ENCODE measurements around the gene ANKRD22. TPM values are rescaled to one million over a fixed set of nuclear protein-coding genes. Genes with fewer than 3 reads are reported as not detected.

The ANKRD22 gene
- total and polyA plus RNA-seq, 10 of the 15 experiments (the other 5 are each of a cell fraction or from before 2014, with no cell fraction given), result 0.30 to 1.3 (median 0.71) TPM

DNA sequence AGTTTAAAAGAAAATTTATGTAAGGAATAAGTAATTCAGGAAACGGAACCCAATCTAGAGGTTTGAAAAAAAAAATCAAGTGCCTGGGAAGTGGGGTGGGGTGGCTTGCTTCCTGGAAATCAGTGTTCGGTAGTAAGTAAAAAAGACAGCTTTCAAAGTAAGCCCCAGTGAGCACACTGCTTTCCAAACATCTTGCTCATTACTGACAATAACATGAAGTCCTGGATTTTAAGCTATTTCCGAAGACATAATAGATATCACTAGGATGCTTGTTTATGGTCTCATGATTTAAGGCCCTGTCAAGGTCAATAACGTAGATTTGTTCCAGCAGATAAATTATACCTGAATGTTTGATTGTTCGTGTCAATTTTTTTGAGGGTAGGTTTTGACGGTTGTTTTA is 29.7 kb upstream of the ANKRD22 start:
- Histone ChIP-seq H3K9me3 (replicated peaks; ENCODE audit: control insufficient read depth, insufficient read depth, low read length) (no peaks in the 10 kb centered on the region), H3K36me3 (ENCODE audit: control insufficient read depth in 2 of 2, insufficient read depth in 2 of 2, low read length in 1 of 2) (no peaks in the 10 kb centered on the region), H3K4me2 (ENCODE audit: control insufficient read depth, insufficient read depth) (peak overlapping the region; percentile 87), H3K9ac (ENCODE audit: control insufficient read depth, insufficient read depth, low read length) (peak overlapping the region; percentile 79), H3K4me1 (ENCODE audit: control insufficient read depth, insufficient read depth, low read length) (peaks cover 23% of the 10 kb centered on the region), H3K79me2 (ENCODE audit: control insufficient read depth, insufficient read depth, low read length) (peaks cover 63% of the 10 kb centered on the region), H3K27ac (ENCODE audit: control insufficient read depth, insufficient read depth) (peak overlapping the region; percentile 82), H4K20me1 (ENCODE audit: control insufficient read depth, insufficient read depth) (no peaks in the 10 kb centered on the region), H3K4me3 (peak overlapping the region; percentile 89), H3K27me3 (replicated peaks in 1 of 2; ENCODE audit: control insufficient read depth in 2 of 2, insufficient read depth in 2 of 2, low read length in 1 of 2) (no peaks in the 10 kb centered on the region), H2AFZ (ENCODE audit: control insufficient read depth, low read depth, low read length) (no peak overlapping the region; the same call in 1 of the 2 replicates)
- ChIA-PET RAD21 (ENCODE audit: unreplicated experiment) (interaction anchor here (0.9 to 13.0 kb wide), 9 partner anchors 14 to 487 kb away, joined by 3 to 249 read pairs (median 5); partner anchors contain the start of gene FAS), SMC1A (ENCODE audit: uncharacterized antibody, unreplicated experiment) (interaction anchor here (0.7 to 12.6 kb wide), 8 partner anchors 12 to 112 kb away, joined by 3 to 329 read pairs (median 30); partner anchors contain the start of gene FAS), POLR2A (interaction anchor here (1.2 to 13.1 kb wide), 6 partner anchors 10 to 115 kb away, joined by 3 to 248 read pairs (median 6); partner anchors contain the start of gene FAS), CTCF (interaction anchor here (1.8 to 9.8 kb wide), 7 partner anchors 19 to 112 kb away, joined by 5 to 72 read pairs (median 13); no protein-coding TSS in a partner anchor)
- intact Hi-C loops (cut with micrococcal nuclease; ENCODE audit: unreplicated experiment) (loop anchor here (2.0 to 10.0 kb wide), 4 partner anchors 19 to 533 kb away; partner anchors contain the start of genes FAS and IFIT5), in situ Hi-C loops (cut with MboI) (no loop called here)
- no peak for ATAC-seq
- no peak for FAIRE-seq
- under 1% methylated on average over 6 of the region's 6 CpGs for WGBS (ENCODE audit: insufficient coverage, insufficient replicate concordance, low lambda C conversion rate, missing lambda C conversion rate)
- no peak for DNase-seq (ENCODE audit: low read depth, low spot score)
- BruUV-seq (replicated peaks), result TSS peak; percentile 77
- TF ChIP-seq STAT3 (IDR thresholded peaks at IDR 0.05; ENCODE audit: low read depth, low read length) (no peak), NR2F1 (conservative IDR thresholded peaks at IDR 0.05) (no peak), KLF5 (IDR thresholded peaks at IDR 0.05; ENCODE audit: partially characterized antibody) (no peak), NR2C2 (IDR thresholded peaks at IDR 0.05; ENCODE audit: borderline replicate concordance, control insufficient read depth, insufficient read length, low read depth) (no peak), CBFB (IDR thresholded peaks at IDR 0.05; ENCODE audit: low read depth) (no peak), CHD4 (IDR thresholded peaks at IDR 0.05) (no peak), TCF7 (IDR thresholded peaks at IDR 0.05; ENCODE audit: borderline replicate concordance) (no peak), EGR1 (IDR thresholded peaks at IDR 0.05; ENCODE audit: borderline replicate concordance in 1 of 2, low read depth in 2 of 2, low read length in 2 of 2) (no peak)
- TF ChIP-seq, protein P1, sequence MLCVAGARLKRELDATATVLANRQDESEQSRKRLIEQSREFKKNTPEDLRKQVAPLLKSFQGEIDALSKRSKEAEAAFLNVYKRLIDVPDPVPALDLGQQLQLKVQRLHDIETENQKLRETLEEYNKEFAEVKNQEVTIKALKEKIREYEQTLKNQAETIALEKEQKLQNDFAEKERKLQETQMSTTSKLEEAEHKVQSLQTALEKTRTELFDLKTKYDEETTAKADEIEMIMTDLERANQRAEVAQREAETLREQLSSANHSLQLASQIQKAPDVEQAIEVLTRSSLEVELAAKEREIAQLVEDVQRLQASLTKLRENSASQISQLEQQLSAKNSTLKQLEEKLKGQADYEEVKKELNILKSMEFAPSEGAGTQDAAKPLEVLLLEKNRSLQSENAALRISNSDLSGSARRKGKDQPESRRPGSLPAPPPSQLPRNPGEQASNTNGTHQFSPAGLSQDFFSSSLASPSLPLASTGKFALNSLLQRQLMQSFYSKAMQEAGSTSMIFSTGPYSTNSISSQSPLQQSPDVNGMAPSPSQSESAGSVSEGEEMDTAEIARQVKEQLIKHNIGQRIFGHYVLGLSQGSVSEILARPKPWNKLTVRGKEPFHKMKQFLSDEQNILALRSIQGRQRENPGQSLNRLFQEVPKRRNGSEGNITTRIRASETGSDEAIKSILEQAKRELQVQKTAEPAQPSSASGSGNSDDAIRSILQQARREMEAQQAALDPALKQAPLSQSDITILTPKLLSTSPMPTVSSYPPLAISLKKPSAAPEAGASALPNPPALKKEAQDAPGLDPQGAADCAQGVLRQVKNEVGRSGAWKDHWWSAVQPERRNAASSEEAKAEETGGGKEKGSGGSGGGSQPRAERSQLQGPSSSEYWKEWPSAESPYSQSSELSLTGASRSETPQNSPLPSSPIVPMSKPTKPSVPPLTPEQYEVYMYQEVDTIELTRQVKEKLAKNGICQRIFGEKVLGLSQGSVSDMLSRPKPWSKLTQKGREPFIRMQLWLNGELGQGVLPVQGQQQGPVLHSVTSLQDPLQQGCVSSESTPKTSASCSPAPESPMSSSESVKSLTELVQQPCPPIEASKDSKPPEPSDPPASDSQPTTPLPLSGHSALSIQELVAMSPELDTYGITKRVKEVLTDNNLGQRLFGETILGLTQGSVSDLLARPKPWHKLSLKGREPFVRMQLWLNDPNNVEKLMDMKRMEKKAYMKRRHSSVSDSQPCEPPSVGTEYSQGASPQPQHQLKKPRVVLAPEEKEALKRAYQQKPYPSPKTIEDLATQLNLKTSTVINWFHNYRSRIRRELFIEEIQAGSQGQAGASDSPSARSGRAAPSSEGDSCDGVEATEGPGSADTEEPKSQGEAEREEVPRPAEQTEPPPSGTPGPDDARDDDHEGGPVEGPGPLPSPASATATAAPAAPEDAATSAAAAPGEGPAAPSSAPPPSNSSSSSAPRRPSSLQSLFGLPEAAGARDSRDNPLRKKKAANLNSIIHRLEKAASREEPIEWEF (IDR thresholded peaks at IDR 0.05; ENCODE audit: insufficient replicate concordance, low read depth, low read length), result no peak
- TF ChIP-seq, protein P2, sequence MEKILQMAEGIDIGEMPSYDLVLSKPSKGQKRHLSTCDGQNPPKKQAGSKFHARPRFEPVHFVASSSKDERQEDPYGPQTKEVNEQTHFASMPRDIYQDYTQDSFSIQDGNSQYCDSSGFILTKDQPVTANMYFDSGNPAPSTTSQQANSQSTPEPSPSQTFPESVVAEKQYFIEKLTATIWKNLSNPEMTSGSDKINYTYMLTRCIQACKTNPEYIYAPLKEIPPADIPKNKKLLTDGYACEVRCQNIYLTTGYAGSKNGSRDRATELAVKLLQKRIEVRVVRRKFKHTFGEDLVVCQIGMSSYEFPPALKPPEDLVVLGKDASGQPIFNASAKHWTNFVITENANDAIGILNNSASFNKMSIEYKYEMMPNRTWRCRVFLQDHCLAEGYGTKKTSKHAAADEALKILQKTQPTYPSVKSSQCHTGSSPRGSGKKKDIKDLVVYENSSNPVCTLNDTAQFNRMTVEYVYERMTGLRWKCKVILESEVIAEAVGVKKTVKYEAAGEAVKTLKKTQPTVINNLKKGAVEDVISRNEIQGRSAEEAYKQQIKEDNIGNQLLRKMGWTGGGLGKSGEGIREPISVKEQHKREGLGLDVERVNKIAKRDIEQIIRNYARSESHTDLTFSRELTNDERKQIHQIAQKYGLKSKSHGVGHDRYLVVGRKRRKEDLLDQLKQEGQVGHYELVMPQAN (conservative IDR thresholded peaks at IDR 0.05), result no peak
- TF ChIP-seq, protein P3, sequence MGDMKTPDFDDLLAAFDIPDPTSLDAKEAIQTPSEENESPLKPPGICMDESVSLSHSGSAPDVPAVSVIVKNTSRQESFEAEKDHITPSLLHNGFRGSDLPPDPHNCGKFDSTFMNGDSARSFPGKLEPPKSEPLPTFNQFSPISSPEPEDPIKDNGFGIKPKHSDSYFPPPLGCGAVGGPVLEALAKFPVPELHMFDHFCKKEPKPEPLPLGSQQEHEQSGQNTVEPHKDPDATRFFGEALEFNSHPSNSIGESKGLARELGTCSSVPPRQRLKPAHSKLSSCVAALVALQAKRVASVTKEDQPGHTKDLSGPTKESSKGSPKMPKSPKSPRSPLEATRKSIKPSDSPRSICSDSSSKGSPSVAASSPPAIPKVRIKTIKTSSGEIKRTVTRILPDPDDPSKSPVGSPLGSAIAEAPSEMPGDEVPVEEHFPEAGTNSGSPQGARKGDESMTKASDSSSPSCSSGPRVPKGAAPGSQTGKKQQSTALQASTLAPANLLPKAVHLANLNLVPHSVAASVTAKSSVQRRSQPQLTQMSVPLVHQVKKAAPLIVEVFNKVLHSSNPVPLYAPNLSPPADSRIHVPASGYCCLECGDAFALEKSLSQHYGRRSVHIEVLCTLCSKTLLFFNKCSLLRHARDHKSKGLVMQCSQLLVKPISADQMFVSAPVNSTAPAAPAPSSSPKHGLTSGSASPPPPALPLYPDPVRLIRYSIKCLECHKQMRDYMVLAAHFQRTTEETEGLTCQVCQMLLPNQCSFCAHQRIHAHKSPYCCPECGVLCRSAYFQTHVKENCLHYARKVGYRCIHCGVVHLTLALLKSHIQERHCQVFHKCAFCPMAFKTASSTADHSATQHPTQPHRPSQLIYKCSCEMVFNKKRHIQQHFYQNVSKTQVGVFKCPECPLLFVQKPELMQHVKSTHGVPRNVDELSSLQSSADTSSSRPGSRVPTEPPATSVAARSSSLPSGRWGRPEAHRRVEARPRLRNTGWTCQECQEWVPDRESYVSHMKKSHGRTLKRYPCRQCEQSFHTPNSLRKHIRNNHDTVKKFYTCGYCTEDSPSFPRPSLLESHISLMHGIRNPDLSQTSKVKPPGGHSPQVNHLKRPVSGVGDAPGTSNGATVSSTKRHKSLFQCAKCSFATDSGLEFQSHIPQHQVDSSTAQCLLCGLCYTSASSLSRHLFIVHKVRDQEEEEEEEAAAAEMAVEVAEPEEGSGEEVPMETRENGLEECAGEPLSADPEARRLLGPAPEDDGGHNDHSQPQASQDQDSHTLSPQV (IDR thresholded peaks at IDR 0.05), result no peak

Measured in GM12878 (cell line).